Measurements from ENCODE around the gene HOXA13. TPM values are rescaled to one million over a fixed set of nuclear protein-coding genes. Genes with fewer than 3 reads are reported as not detected.

HOXA13 gene
- total and polyA plus RNA-seq, 8 donors, result not detected

GRCh38 chr7:27146491-27147198 is 53.2 kb downstream of the HOXA13 start:
- DNase-seq (peak in 1 of 4 donors; percentile 30), ATAC-seq (no peak)
- TF ChIP-seq, protein P1, sequence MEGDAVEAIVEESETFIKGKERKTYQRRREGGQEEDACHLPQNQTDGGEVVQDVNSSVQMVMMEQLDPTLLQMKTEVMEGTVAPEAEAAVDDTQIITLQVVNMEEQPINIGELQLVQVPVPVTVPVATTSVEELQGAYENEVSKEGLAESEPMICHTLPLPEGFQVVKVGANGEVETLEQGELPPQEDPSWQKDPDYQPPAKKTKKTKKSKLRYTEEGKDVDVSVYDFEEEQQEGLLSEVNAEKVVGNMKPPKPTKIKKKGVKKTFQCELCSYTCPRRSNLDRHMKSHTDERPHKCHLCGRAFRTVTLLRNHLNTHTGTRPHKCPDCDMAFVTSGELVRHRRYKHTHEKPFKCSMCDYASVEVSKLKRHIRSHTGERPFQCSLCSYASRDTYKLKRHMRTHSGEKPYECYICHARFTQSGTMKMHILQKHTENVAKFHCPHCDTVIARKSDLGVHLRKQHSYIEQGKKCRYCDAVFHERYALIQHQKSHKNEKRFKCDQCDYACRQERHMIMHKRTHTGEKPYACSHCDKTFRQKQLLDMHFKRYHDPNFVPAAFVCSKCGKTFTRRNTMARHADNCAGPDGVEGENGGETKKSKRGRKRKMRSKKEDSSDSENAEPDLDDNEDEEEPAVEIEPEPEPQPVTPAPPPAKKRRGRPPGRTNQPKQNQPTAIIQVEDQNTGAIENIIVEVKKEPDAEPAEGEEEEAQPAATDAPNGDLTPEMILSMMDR (IDR thresholded peaks at IDR 0.05), result no peak
- H3K4me3 ChIP-seq, result peak overlapping the region in 1 of 2 donors; percentile 41
- H3K9me3 ChIP-seq, result no peaks in the 10 kb centered on the region
- intact Hi-C loops (cut with DNase I), result no loop called here
- H3K27me3 ChIP-seq, result peaks cover 47 to 100% of the 10 kb centered on the region in 2 donors
- peaks cover 0 to 44% of the 10 kb centered on the region in 2 donors for H3K4me1 ChIP-seq
- peak overlapping the region; percentile 75 to 87 for H3K27ac ChIP-seq
- no peaks in the 10 kb centered on the region for H3K36me3 ChIP-seq

- TF ChIP-seq, protein P1 (IDR thresholded peaks at IDR 0.05), result no peak
- Histone ChIP-seq H3K27me3 (peaks cover 41 to 100% of the 10 kb centered on the region in 2 donors), H3K4me1 (peaks cover 0 to 38% of the 10 kb centered on the region in 2 donors), H3K36me3 (no peaks in the 10 kb centered on the region), H3K9me3 (no peaks in the 10 kb centered on the region), H3K27ac (peak overlapping the region; percentile 74 to 87), H3K4me3 (peak overlapping the region; percentile 7 to 52)
- DNase-seq (peak in 1 of 4 donors; percentile 17), ATAC-seq (no peak)
- intact Hi-C loops (cut with DNase I), result no loop called here
Observed at GRCh38 chr7:27145914-27146412, 53.9 kb downstream of the HOXA13 start.

DNA sequence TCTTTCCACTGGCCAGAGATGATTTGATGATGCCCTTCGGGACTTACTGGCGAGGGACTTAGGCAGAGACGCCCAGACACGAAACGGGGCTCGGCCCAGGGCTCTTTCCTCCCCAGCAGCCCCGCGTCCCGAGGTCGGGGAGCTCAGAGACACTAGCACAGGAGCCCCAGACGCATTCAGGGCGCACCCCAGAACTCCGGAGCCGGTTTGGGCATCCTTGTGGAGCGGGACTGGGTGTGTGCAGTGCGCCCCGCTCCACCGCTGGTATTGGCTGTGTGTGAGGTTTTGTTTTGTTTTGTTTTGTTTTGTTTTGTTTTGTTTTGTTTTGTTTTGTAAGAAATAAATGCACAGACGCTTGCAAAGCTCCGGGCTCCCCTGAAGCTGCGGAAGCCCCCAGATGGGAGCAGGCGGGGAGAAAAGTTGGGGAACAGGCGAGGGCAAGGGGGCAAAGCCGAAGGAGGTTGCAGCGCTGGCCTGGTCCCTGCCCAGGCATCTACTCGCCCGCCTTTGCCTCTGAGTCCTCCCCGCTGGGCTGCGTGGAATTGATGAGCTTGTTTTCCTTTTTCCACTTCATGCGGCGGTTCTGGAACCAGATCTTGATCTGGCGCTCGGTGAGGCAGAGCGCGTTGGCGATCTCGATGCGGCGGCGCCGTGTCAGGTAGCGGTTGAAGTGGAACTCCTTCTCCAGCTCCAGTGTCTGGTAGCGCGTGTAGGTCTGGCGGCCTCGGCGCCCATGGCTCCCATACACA is 54.6 kb downstream of the HOXA13 start:
- H3K27me3 ChIP-seq, result peaks cover 39 to 100% of the 10 kb centered on the region in 2 donors
- peak overlapping the region; percentile 74 to 87 for H3K27ac ChIP-seq
- DNase-seq (peak in 3 of 4 donors; percentile 26 to 81 (median 60)), ATAC-seq (no peak)
- H3K9me3 ChIP-seq, result no peaks in the 10 kb centered on the region
- peak overlapping the region; percentile 7 to 52 for H3K4me3 ChIP-seq
- H3K4me1 ChIP-seq, result peaks cover 0 to 31% of the 10 kb centered on the region in 2 donors
- intact Hi-C loops (cut with DNase I), result no loop called here
- TF ChIP-seq, protein P1 (IDR thresholded peaks at IDR 0.05), result no peak
- H3K36me3 ChIP-seq, result no peaks in the 10 kb centered on the region

- H3K27ac ChIP-seq, result peak overlapping the region; percentile 74 to 87
- TF ChIP-seq, protein P1 (IDR thresholded peaks at IDR 0.05), result no peak
- no peak for ATAC-seq
- H3K9me3 ChIP-seq, result no peaks in the 10 kb centered on the region
- H3K4me3 ChIP-seq, result peak overlapping the region in 1 of 2 donors; percentile 52
- intact Hi-C loops (cut with DNase I), result loop anchor here in 1 of 2 donors (5.0 kb wide), 1 partner anchor 47 kb away; the partner anchor contains the start of gene HOXA1
- H3K4me1 ChIP-seq, result peaks cover 0 to 28% of the 10 kb centered on the region in 2 donors
- DNase-seq, result peak in 3 of 4 donors; percentile 31 to 66 (median 49)
- peaks cover 38 to 100% of the 10 kb centered on the region in 2 donors for H3K27me3 ChIP-seq
- no peaks in the 10 kb centered on the region for H3K36me3 ChIP-seq
Observed at GRCh38 chr7:27144781-27145164, 55.1 kb downstream of the HOXA13 start.

Small RNA genes lying within 50 kb of the gene (microRNA-seq; reads per million reads assigned to microRNA genes)
- 57.7 to 116 reads per million in 2 donors for gene MIR196B

Other genes starting within 250 kb of the HOXA13 start
- gene HOXA1, start 104.1 kb downstream of the HOXA13 start, total RNA-seq, result under 1 TPM; 0.50 to 0.60 TPM
- gene HOXA1, start 104.1 kb downstream of the HOXA13 start, polyA plus RNA-seq (ENCODE audit: insufficient read length in 6 of 6), result 1 to 10 TPM; 1.9 to 3.1 (median 2.3) TPM
- 1 to 10 TPM in 1 of 2 donors, under 1 TPM in 1; 0.61 to 1.4 TPM for gene HOXA2, start 97.4 kb downstream of the HOXA13 start, total RNA-seq
- 10 to 100 TPM; 16.7 to 19.6 (median 18.7) TPM for gene HOXA2, start 97.4 kb downstream of the HOXA13 start, polyA plus RNA-seq (ENCODE audit: insufficient read length in 6 of 6)
- 1 to 10 TPM; 3.4 to 7.6 TPM for gene HOXA4, start 69.3 kb downstream of the HOXA13 start, total RNA-seq
- gene HOXA4, start 69.3 kb downstream of the HOXA13 start, polyA plus RNA-seq (ENCODE audit: insufficient read length in 6 of 6), result 10 to 100 TPM; 32.0 to 35.8 (median 34.7) TPM
- 10 to 100 TPM; 16.1 to 21.6 TPM for gene HOXA5, start 56.4 kb downstream of the HOXA13 start, total RNA-seq
- gene HOXA5, start 56.4 kb downstream of the HOXA13 start, polyA plus RNA-seq (ENCODE audit: insufficient read length in 6 of 6), result 10 to 100 TPM; 81.7 to 94.7 (median 89.1) TPM
- gene HOXA6, start 52.3 kb downstream of the HOXA13 start, total RNA-seq, result 1 to 10 TPM; 3.5 to 5.0 TPM
- gene HOXA6, start 52.3 kb downstream of the HOXA13 start, polyA plus RNA-seq (ENCODE audit: insufficient read length in 6 of 6), result 10 to 100 TPM; 13.6 to 16.2 (median 14.7) TPM
- 1 to 10 TPM; 5.7 to 8.8 TPM for gene HOXA3, start 47.5 kb downstream of the HOXA13 start, total RNA-seq
- 10 to 100 TPM; 32.6 to 49.6 (median 42.5) TPM for gene HOXA3, start 47.5 kb downstream of the HOXA13 start, polyA plus RNA-seq (ENCODE audit: insufficient read length in 6 of 6)
- 1 to 10 TPM; 1.3 to 2.2 TPM for gene HOXA7, start 43.4 kb downstream of the HOXA13 start, total RNA-seq
- gene HOXA7, start 43.4 kb downstream of the HOXA13 start, polyA plus RNA-seq (ENCODE audit: insufficient read length in 6 of 6), result 1 to 10 TPM; 4.0 to 6.4 (median 5.4) TPM
- gene HOXA9, start 34.6 kb downstream of the HOXA13 start, total RNA-seq, result 1 to 10 TPM in 1 of 2 donors, under 1 TPM in 1; 0.73 to 1.4 TPM
- gene HOXA9, start 34.6 kb downstream of the HOXA13 start, polyA plus RNA-seq (ENCODE audit: insufficient read length in 6 of 6), result 1 to 10 TPM in 1 of 6 donors, under 1 TPM in 5; 0.38 to 1.4 (median 0.52) TPM
- under 1 TPM; 0.42 to 0.55 TPM for gene HOXA10, start 25.8 kb downstream of the HOXA13 start, total RNA-seq
- 1 to 10 TPM in 1 of 6 donors, under 1 TPM in 4, not detected in 1; 0.34 to 1.3 (median 0.40) TPM for gene HOXA10, start 25.8 kb downstream of the HOXA13 start, polyA plus RNA-seq (ENCODE audit: insufficient read length in 6 of 6)
- under 1 TPM in 1 of 2 donors, not detected in 1; 0.10 TPM for gene HOXA11, start 14.9 kb downstream of the HOXA13 start, total RNA-seq
- gene HOXA11, start 14.9 kb downstream of the HOXA13 start, polyA plus RNA-seq (ENCODE audit: insufficient read length in 6 of 6), result under 1 TPM in 3 of 6 donors, not detected in 3; 0.11 to 0.23 (median 0.15) TPM
- not detected for gene EVX1, start 42.7 kb upstream of the HOXA13 start, total RNA-seq
- gene EVX1, start 42.7 kb upstream of the HOXA13 start, polyA plus RNA-seq (ENCODE audit: insufficient read length in 6 of 6), result not detected

Measured in left lung (tissue), 10 donors.